ENCODE results near the gene POLDIP2.

Gene POLDIP2, protein sequence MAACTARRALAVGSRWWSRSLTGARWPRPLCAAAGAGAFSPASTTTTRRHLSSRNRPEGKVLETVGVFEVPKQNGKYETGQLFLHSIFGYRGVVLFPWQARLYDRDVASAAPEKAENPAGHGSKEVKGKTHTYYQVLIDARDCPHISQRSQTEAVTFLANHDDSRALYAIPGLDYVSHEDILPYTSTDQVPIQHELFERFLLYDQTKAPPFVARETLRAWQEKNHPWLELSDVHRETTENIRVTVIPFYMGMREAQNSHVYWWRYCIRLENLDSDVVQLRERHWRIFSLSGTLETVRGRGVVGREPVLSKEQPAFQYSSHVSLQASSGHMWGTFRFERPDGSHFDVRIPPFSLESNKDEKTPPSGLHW

DNA sequence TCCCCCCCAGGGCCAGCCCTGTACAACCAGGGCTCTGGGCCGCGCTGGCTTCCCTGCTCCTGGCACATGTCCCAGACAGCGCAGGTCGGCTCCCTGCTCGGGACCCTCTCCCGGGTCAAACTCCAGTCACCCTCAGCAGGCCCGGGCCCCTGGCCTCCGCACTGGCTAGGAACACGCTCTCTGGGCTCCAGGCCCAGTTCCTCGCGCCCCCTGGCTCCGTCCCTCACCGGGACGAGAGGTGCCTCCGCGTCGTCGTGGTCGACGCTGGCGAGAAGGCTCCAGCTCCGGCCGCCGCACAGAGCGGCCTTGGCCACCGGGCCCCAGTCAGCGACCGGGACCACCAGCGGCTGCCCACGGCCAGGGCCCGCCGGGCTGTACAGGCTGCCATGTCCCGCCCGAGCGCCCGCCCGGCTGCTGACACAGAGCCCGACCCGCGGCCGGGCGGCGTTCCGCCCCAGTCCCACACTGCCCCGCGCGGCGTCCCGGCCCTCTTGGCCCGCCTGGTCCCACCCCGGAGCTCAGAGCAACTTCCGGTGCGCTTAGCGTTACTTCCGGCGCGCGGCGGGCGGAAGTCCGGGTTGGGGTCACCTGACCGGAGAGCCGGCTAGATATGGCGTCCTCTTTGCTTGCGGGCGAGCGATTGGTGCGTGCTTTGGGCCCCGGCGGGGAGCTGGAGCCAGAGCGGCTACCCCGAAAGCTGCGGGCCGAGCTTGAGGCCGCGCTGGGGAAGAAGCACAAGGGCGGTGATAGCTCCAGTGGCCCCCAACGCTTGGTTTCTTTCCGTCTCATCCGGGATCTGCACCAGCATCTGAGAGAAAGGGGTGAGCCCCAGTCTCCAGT, at the start of gene POLDIP2:
TSS of gene POLDIP2 (minus strand) at position 467 of the 840 bp plus-strand sequence. CDS start at position 388, 79 bp downstream.
- peak; percentile 96 for DNase-seq (ENCODE audit: low read depth)

DNA sequence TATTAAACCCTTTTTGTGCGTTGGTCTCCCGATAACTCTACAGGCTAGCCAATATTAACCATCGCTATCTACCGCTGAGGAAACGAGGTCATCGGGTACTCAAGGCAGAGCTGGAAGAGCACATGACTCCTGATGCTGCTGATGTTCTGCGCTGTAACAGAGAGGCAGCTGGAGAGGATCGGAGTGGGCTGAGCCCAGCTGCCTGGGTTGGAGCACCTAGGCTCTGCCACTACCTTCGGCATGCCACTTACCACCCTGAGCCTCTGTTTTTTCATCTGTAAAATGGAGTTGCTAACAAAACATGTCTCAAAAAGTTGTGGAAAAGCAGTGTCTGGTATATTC, 49.1 kb upstream of the POLDIP2 start:
- no peak for DNase-seq (ENCODE audit: low read depth)

DNA sequence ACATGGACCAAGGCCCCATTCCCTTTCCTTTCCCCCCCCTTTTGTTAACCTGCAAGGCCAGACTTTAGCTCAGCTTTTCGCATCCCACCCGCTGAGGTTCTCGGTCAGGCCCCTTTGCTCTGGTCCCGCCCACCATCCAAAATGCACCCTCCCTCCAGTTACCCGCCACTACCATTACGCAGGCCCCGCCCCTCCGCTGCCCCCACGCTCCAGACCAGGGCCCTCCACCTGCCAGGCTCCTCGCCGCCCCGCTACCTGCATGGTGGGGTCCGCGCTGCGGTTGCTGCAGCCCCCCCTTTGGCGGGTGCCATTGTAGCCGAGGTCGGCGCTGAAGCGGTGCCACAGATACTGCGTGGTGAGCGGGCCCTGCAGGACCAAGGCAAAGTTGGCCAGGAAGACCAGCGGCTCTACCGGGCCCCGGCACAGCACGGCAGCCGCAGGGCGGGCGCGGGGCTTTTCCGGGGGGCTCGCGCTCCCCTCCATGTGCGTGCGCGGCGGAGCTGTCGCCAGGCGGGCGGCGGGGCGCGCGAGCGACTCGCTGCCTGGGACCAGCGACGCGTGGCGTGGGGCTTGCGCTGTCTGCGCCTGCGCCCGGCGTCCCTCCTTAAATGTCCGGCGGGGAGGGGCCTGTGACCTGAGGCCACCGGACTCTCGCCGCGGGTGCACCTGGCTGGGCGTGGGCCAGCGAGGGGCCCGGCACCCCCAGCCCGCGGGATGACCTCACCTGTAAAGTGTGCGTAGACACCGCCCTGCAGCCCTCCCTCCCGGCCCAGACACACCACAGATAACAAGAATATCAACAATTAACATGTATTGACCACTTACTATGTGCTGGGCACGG, 48.5 kb upstream of the POLDIP2 start, which contains the start of gene SLC46A1:
TSS of gene SLC46A1 (minus strand) at position 581 of the 841 bp plus-strand sequence. CDS start at position 483, 98 bp downstream.
- DNase-seq (ENCODE audit: low read depth) = peak; percentile 27

DNA sequence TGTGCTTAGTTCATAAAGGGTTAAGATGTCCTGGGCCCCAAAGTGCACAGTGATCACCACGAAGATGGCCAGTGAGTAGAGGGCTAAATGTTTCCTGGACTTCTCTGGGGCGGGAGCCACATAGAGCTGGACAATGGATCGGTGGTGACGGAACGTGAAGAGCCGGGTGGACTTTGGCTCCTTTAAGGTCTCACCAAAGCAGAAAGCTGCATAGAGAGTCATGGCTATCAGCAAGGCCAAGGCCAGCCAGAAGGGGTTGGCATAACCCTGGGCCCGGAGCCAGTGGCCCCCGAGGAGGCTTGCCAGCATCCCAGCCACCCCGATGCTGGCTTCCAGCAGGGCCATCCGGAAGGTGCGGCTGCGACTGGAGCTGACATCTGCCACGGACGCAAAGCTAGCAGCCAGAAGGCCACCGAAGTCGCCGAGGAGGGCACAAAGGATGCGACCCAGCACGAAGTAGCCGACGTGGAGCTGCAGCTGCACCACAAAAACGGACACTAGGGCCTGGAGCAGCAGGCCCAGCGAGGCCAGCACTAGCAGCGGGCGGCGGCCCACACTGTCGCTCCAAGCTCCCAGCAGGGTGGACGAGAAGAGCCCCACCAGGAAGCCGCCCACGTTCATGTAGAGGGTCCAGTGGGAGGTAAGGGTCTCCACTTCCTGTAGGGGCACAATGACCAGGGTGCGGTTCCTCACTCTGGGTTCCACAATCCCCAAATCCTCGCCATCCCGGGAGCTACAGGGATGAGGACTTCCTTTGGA, 47.7 kb upstream of the POLDIP2 start:
- DNase-seq (ENCODE audit: low read depth) = no peak

DNA sequence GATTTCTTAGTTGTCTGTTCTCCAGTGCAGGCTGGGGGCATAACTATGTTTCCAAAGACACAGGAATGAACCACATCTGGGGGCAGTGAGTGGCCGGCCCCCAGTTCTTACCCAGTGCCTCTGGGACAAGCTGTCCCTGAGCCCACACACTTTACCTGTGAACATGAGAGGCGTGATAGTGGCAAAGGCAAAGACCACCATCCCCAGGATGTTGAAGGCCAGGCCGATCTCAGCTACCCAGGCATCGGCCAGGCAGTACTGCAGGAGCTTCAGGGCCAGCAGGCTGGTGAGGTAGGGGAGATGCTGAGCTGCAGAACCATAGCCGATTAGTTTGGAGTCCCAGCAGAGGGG, 47.1 kb upstream of the POLDIP2 start:
- no peak for DNase-seq (ENCODE audit: low read depth)

DNA sequence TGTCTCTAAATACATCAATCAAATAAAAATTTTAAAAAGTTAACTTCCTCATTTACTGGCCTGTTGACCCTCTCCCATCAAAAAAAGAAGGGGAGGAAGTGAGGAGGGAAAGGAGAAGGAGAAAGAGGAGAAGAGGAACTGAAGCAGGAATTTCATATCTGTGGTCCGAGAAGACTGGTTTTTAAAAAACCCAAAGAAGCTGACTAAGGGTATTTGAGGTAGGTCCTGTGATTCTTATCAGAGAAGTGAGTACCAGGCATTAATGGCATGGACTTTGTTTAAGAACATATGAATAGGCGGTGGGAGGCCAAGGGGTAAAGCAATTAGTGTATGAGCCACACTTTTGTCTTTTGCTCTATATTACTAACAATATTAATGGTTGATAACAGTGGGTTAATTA, 46.7 kb upstream of the POLDIP2 start:
- DNase-seq (ENCODE audit: low read depth) = no peak

DNA sequence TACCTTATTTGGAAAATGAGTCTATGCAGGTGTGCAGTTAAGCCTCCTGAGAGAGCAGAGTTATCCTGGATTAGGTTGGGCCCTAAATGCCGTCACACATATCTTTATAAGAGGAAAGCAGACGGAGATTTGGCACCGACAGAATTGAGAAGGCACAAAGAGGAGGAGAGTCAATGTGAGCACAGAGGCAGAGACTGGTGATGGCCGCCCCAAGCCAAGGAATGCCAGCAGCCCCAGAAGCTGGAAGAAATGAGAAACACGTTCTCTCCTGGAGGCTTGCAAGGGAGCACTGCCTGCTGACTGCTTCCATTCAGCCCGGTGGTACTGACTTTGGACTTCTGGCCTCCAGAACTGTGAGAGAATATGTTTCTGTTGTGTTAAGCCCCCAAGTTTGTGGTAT, 45.5 kb upstream of the POLDIP2 start:
- no peak for DNase-seq (ENCODE audit: low read depth)

DNA sequence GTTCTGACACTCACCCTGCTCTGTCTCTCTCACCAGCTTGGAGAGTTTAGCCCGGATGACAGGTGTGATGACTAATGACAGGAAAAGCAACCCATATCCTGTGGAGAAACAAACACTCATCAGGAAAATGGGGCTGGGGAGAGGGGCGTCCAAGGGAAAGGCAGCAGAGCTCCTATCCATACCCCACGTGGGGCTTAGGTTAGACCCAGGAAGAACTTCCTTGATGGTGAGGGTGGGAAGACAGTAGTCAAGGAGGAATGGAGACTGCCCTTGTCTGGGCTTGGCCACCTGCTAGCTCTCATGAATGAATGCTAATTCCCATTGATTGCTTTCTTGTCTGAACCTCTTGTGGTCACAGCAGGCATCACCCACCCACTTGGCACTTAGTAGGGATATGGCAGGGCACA, 44.9 kb upstream of the POLDIP2 start:
- no peak for DNase-seq (ENCODE audit: low read depth)

DNA sequence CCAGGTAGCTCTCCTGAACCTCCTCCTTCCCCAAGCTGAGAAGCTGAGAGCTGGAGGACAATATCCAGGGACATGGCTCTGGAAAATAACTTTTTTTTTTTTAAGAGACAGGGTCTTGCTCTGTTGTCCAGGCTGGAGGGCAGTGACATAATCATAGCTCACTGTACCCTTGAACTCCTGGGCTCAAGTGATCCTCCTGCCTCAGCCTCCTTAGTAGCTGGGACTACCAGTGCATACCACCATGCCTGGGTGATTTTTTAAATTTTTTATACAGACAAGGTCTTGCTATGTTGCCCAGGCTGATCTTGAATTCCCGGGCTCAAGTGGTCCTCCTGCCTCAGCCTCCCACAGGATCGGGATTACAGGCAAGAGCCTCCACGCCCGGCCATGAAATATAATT, 42.5 kb upstream of the POLDIP2 start:
- DNase-seq (ENCODE audit: low read depth) = no peak

DNA sequence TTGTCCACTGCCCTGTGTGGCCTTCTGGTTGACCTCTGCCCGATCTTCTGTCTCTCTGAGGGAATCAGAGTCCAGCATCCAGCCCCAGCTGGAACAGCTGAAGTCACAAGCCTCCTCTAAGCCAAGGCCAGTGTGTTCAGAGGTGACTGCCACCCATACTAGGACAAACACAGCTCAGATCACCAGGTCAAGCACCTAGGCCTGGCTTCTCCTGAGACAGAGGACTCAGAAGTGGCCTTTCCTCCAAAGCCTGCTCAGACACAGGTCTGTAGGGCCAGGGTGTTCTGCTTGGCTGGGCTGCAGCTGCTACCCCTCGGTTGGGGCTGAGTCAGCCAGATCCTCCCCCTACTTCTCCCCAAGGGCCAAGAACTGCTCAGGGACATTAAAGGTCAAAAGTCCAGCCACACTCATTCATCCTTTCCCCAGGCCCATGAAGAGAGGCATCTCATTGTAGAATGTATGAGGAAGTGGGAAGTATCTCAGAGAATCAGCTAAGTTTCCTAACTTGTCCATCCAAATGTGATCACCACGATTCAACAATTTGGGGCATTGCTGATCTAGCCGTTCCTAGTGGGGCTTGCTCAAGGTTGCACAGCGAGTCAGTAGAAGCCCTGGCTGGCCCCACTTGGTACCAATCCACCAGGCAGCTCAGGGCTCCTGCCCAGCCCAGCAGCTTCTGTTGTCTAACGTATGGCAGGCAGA, 41.1 kb upstream of the POLDIP2 start:
- DNase-seq (ENCODE audit: low read depth) = no peak

DNA sequence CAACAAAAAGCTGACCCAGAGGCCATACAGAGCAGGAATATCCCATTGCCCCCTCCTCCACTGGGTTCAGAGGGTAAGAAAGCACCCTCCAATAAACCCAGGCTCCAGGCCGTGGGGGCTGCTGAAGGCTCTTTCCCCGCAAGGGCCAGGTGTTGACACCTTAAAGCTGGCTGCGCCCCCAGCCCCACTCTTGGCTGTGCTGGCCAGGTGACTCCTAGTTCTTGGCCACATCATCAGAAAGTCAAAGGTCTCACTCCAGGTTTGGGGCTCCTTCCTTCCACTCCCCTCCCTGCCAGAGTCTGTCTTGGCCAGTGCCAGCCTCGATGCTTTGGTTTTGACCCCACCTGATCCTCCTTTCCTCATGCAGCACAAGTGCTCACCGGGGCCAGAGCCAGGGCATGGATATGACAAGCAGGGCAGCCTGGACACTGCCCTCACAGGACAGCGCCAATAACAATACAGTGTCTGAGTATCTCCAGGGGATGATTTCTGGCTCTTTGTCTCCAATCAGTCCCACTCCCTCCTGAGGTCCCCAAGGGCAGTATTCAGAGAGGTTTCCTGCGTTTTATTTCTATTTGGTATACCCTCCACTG, 40.5 kb upstream of the POLDIP2 start:
- no peak for DNase-seq (ENCODE audit: low read depth)

DNA sequence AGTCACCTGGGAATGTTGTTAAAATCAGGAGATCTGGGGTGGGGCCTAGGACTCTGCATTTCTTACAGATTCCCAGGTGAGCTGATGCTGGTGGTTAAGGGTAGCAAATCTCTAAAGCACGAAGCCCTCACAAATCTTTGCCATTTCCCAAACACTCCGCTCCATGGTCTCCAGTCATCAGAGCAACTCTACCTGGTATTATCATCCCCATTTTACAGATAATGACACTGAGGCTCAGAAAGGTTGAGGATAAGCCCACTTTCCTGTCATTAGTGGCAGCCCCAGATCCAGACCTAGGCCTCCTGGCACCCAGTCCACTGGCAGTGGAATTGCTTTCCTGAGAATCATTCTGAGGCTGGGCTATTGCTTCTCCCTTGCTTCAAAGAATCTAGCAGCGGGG, 39.9 kb upstream of the POLDIP2 start:
- DNase-seq (ENCODE audit: low read depth) = no peak

DNA sequence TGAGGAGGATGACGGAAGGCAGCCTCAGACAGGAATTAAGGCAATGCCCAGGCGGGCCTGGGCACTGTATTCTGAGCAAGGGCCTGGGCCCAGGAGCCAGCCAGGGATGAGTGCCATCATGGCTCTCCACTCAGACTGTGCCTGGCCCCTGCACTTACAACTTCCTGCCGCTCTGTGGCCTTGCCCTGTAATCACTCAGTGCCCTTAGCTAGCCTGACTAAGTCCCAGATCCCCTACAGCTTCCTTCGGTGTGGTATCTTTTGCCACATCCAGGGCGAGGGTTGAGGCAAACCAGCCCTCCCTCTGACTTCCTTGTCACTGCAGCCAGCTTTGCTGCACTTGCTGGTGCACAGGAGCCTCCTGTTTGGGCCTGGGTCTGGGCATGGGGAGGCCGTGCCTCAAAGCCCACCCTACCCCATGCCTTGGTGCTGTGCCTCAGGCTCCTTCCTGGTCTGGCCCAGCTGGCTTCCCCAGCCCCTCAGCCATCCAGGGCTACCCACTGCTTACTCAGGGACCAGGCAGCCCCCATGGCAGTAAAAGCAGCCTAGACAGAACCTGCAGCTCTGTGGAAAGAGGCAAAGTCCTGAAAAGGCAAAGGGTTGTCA, 39.4 kb upstream of the POLDIP2 start:
- DNase-seq (ENCODE audit: low read depth) = no peak

DNA sequence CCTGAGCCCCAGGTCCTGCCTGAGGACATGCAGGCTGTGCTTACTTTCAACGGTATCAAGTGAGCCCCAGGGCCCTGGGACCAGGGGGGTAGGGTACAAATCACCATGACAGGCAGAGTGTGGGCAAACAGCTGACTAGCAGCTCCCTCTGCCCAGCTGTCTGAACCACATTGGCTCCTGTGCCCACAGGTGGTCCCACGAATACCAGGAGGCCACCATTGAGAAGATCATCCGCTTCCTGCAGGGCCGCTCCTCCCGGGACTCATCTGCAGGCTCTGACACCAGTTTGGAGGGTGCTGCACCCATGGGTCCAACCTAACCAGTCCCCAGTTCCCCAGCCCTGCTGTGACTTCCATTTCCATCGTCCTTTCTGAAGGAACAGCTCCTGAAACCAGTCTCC, 38.6 kb upstream of the POLDIP2 start:
- no peak for DNase-seq (ENCODE audit: low read depth)

DNA sequence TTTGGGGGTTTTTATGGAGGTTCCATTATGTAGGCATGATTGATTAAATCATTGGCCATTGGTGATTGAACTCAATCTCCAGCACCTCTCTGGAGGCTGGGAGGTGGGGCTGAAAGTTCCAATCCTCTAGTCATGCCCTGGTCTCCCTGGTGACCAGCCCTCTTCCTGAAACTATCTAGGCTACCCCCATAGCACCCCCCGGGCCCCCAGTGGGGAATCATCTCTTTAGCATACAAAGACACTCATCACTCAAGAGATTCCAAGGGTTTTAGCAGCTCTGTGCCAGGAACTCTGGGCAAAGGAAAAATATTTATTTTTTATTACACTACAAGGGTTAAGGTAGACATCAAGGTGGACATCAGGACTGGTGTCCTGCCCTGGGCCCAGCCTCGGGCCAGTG, 38.1 kb upstream of the POLDIP2 start:
- no peak for DNase-seq (ENCODE audit: low read depth)

DNA sequence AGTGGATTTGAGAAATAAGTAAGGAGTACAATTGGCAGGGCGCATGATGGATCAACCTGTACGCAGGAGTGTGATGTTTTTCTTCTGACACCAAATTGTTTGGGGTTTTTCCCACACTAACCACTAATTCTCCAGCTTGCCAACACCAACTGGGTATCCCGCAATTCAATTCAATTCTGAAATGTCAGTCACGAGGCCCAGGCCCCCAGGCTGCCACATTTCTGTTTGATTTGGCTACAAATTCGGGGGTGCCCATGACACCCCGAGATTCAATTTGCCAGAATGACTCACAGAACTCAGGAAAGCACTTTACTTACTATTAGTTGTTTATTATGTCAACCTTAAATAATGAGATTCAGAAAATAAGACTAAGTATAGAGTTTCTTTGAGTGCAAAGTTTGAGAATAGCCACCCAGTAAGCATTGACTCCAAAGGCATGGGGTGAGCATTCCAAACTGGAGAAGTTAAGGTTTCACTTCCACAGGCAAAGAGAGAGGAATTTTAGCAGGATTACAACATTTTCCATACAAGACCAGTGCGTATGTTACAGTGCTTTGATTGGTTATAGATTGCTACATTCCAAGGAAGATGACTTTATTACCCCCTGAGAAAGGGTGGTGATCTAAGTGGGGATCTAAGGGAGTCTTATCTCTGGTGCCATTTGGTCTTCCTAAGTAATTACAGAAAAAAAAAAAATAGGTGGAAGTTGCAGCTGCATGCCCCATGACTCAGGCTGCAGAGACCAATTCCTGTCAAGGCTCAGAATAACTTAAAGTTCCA, 37.2 kb upstream of the POLDIP2 start:
- peak; percentile 44 for DNase-seq (ENCODE audit: low read depth)

DNA sequence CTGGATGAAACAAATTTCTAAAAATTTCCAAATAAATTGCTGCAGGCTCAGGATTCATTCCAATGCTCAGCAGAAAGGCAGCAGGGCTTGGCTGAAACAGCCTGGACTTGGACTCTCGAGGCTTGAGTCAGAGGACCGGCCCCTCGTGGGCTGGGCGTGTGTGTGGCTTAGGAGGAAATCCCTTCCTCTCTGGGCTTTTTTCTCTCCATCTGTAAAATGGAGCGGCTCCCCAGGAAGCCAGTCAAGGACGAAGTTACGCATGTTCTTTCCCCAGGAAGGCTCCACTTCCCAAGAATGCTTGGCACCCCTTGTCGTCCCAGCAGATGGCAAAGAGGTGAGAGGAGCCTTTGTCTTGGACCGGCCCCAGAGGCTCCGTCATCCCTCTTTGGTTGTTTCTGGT, 35.2 kb upstream of the POLDIP2 start:
- DNase-seq (ENCODE audit: low read depth) = no peak

DNA sequence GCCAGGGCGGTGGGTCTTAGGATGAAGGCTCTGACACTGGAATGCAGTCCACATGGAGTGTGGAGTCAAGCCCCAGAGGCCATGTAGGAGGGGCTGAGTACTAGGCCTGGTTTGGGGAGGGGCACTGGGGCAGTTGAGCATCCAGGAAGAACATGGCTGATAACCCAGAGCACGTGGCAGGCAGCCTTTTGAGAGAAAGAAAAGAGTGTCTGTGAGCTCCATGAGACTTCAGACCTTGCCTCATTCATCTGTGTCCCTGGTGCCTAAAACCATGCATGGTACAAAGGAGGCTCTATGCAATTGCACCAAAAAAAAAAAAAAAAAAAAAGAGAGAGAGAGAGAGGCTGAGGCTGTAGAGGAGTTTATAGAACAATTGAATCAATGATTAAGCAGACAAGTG, 34.1 kb upstream of the POLDIP2 start:
- no peak for DNase-seq (ENCODE audit: low read depth)

DNA sequence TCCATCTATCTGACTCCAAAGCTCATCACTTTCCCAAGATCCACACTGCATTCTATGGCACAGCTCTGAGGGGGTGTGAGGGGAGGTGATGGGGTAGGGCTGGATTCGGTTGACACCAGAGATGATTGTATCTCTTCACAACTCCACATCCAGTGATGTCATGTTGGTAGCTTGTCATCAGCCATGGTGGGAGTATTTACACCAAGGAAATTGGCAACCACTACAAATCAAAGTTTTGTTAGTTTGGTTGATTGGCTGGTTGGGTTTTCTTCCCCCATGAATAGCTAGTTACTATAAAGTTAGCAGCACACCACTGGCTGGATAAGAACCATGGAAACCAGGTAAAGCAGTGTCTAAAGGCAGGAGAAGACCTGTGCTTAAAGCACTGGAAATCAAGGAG, 33.7 kb upstream of the POLDIP2 start:
- DNase-seq (ENCODE audit: low read depth) = no peak

DNA sequence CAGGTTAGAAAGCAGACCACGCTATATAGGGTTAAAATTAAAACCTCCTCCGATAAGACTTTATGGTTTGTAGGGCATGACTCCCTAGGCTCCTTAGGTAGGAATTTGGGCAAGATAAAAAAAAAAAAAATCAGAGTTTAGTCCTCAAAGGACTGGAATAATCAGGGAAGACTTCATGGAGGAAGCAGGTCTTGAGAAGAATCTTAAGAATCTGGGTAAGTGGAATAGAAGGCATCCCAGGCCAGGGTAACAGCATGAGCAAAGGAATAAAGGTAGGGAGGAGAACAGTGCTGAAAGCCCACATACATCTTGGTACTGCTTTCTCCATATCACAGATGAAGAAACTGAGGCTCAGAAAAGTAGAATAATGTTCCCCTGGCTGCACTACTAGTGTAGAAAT, 33.2 kb upstream of the POLDIP2 start:
- DNase-seq (ENCODE audit: low read depth) = no peak
